B cell (primary cell): ENCODE measurements around the gene TMEM154.

Experiments used
- CTCF ChIP-seq: fragments of 200-600 bp; IDR thresholded peaks from one replicate; pipeline ENCODE4 v1.8.0; 2022; ENCODE audit warnings: antibody characterized with exemption, mild to moderate bottlenecking
- EZH2 ChIP-seq: IDR thresholded peaks from 2 replicates; pipeline ENCODE4 v1.6.1; 2012; ENCODE audit warnings: borderline replicate concordance, low read depth, mild to moderate bottlenecking, moderate library complexity, low read length; ENCODE audit not compliant: insufficient read depth, poor library complexity, severe bottlenecking

DNA sequence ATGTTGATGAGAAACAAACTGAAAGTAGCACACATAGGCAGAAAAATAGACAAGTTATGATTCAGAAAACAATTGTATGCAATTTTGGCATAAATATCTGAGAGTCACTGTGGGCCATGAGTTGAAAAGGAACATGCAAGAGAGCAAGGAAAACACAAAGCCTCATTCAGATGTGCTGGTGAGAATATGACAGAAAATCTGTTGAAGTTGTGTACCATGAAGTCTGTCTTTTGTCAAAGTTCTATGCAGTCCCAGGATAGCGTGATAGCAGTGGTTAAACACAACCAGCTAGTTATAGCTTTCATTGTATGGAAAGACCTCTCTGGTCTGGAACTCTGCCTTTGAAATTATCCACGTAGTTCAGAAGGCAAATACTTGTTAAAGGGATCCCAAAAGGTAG is 53.0 kb downstream of the TMEM154 start:
- TF ChIP-seq CTCF (no peak), EZH2 (no peak)
